Activated gamma-delta T cell treated with anti-CD3 and anti-CD28 coated beads, Interleukin-2, amount 50 U/mL, for 16 hours (primary cell): Measurements from ENCODE around the gene ACAN.

Source experiments
- DNase-seq: peaks from one replicate; pipeline ENCODE4 v3.0.0-alpha.2; 2020; ENCODE audit warnings: low read depth

The ACAN gene

GRCh38 chr15:88878720-88879184, 75.5 kb downstream of the ACAN start:
- DNase-seq, result no peak

- no peak for DNase-seq
Measured at GRCh38 chr15:88880944-88881740, 77.9 kb downstream of the ACAN start.

GRCh38 chr15:88881775-88882174, 78.5 kb downstream of the ACAN start:
- no peak for DNase-seq

- DNase-seq, result no peak
Measured at GRCh38 chr15:88882785-88883184, 79.5 kb downstream of the ACAN start.

GRCh38 chr15:88887068-88887580, 83.9 kb downstream of the ACAN start:
- DNase-seq, result no peak

GRCh38 chr15:88888719-88889118, 85.5 kb downstream of the ACAN start:
- DNase-seq, result no peak

GRCh38 chr15:88890495-88890894, 87.3 kb downstream of the ACAN start:
- DNase-seq, result no peak

- DNase-seq, result no peak
Measured at GRCh38 chr15:88891540-88892254, 88.5 kb downstream of the ACAN start.

GRCh38 chr15:88894348-88894818, 91.1 kb downstream of the ACAN start:
- DNase-seq, result peak; percentile 77

- peak; percentile 49 for DNase-seq
Measured at GRCh38 chr15:88894819-88895767, 91.9 kb downstream of the ACAN start, which contains the start of gene HAPLN3. Gene HAPLN3 (minus strand): TSS chr15:88895544. CDS start chr15:88887298, 8,246 bp downstream.

GRCh38 chr15:88896333-88897033, 93.2 kb downstream of the ACAN start:
- no peak for DNase-seq

- DNase-seq, result no peak
Measured at GRCh38 chr15:88897142-88897455, 93.9 kb downstream of the ACAN start.

- peak; percentile 56 for DNase-seq
Measured at GRCh38 chr15:88897456-88898194, 94.4 kb downstream of the ACAN start.

GRCh38 chr15:88898736-88899135, 95.5 kb downstream of the ACAN start:
- DNase-seq, result no peak

GRCh38 chr15:88899251-88899650, 96.0 kb downstream of the ACAN start:
- DNase-seq, result no peak

GRCh38 chr15:88900309-88900981, 97.2 kb downstream of the ACAN start:
- DNase-seq, result no peak

- DNase-seq, result no peak
Measured at GRCh38 chr15:88900982-88901418, 97.8 kb downstream of the ACAN start.

GRCh38 chr15:88901508-88902220, 98.4 kb downstream of the ACAN start:
- no peak for DNase-seq

- DNase-seq, result no peak
Measured at GRCh38 chr15:88902221-88902835, 99.1 kb downstream of the ACAN start.
